Nephron (organoid): Measurements from ENCODE around the gene CCDC157.

ENCODE experiments used
- H3K27ac Mint-ChIP-seq, 3 experiments: 2 replicates each; pipeline ENCODE4 v1.8.0; 2020; ENCODE audit warnings: mixed read lengths in 3 of 3, mild to moderate bottlenecking in 2 of 3, moderate library complexity in 1 of 3
- H3K27me3 Mint-ChIP-seq: 2 replicates; pipeline ENCODE4 v1.8.0; 2021; ENCODE audit warnings: low read depth, mild to moderate bottlenecking, moderate library complexity, mixed read lengths
- H3K36me3 Mint-ChIP-seq: 2 replicates; pipeline ENCODE4 v1.8.0; 2020; ENCODE audit warnings: low read depth, mixed read lengths
- H3K4me1 Mint-ChIP-seq: 2 replicates; pipeline ENCODE4 v1.8.0; 2020; ENCODE audit warnings: mixed read lengths
- H3K4me3 Mint-ChIP-seq, 3 experiments: 2 replicates each; pipeline ENCODE4 v1.8.0; 2020; ENCODE audit warnings: mild to moderate bottlenecking in 3 of 3, mixed read lengths in 3 of 3, moderate library complexity in 2 of 3
- H3K9me3 Mint-ChIP-seq: 2 replicates; pipeline ENCODE4 v1.8.0; 2020; ENCODE audit warnings: mixed read lengths
- TF ChIP-seq, protein P1 (sequence below), 3 experiments: fragments of 200-600 bp; sonication (generic); IDR thresholded peaks; one replicate each; pipeline ENCODE4 v1.5.0; 2021; ENCODE audit warnings: antibody characterized with exemption in 3 of 3; ENCODE audit not compliant: unreplicated experiment in 3 of 3

Gene CCDC157

DNA sequence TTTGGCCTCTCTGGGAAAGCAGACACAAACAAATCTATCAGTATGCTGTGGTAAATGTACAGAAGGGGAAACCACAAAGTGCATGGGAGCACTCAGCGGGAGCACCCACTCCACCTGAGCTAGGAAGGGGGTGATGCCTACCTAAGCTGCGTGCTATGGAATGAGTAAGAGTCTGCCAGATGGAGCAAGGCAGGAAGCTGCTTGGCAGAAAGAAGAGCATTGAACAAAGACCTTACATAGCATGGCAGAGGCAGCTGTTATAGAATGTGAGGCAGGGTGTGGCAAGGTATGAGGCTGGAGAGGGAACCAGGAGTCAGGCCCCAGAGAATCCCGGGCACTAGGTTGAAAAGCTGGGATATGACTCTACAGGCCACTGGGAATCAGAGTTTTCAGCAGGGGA lies 55.0 kb downstream of the CCDC157 start:
- H3K27ac Mint-ChIP-seq = no peak overlapping the region
- no peaks in the 10 kb centered on the region for H3K27me3 Mint-ChIP-seq
- H3K4me1 Mint-ChIP-seq = no peaks in the 10 kb centered on the region
- TF ChIP-seq, protein P1, sequence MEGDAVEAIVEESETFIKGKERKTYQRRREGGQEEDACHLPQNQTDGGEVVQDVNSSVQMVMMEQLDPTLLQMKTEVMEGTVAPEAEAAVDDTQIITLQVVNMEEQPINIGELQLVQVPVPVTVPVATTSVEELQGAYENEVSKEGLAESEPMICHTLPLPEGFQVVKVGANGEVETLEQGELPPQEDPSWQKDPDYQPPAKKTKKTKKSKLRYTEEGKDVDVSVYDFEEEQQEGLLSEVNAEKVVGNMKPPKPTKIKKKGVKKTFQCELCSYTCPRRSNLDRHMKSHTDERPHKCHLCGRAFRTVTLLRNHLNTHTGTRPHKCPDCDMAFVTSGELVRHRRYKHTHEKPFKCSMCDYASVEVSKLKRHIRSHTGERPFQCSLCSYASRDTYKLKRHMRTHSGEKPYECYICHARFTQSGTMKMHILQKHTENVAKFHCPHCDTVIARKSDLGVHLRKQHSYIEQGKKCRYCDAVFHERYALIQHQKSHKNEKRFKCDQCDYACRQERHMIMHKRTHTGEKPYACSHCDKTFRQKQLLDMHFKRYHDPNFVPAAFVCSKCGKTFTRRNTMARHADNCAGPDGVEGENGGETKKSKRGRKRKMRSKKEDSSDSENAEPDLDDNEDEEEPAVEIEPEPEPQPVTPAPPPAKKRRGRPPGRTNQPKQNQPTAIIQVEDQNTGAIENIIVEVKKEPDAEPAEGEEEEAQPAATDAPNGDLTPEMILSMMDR (IDR thresholded peaks at IDR 0.05; ENCODE audit: unreplicated experiment in 3 of 3) = no peak
- no peaks in the 10 kb centered on the region for H3K9me3 Mint-ChIP-seq
- no peak overlapping the region for H3K4me3 Mint-ChIP-seq
- H3K36me3 Mint-ChIP-seq = peaks cover 25% of the 10 kb centered on the region

GRCh38 chr22:30413001-30413400 lies 56.2 kb downstream of the CCDC157 start:
- no peaks in the 10 kb centered on the region for H3K4me1 Mint-ChIP-seq
- H3K4me3 Mint-ChIP-seq = no peak overlapping the region
- H3K36me3 Mint-ChIP-seq = peaks cover 31% of the 10 kb centered on the region
- H3K27me3 Mint-ChIP-seq = no peaks in the 10 kb centered on the region
- TF ChIP-seq, protein P1 (IDR thresholded peaks at IDR 0.05; ENCODE audit: unreplicated experiment in 3 of 3) = no peak
- H3K27ac Mint-ChIP-seq = peak overlapping the region in 2 of 3 experiments; percentile 9
- H3K9me3 Mint-ChIP-seq = no peaks in the 10 kb centered on the region

GRCh38 chr22:30413745-30414524 lies 57.1 kb downstream of the CCDC157 start:
- H3K27ac Mint-ChIP-seq = no peak overlapping the region
- no peaks in the 10 kb centered on the region for H3K4me1 Mint-ChIP-seq
- H3K27me3 Mint-ChIP-seq = no peaks in the 10 kb centered on the region
- H3K4me3 Mint-ChIP-seq = no peak overlapping the region
- TF ChIP-seq, protein P1 (IDR thresholded peaks at IDR 0.05; ENCODE audit: unreplicated experiment in 3 of 3) = no peak
- no peaks in the 10 kb centered on the region for H3K9me3 Mint-ChIP-seq
- H3K36me3 Mint-ChIP-seq = peaks cover 31% of the 10 kb centered on the region

- Mint-ChIP-seq H3K27ac (no peak overlapping the region), H3K27me3 (no peaks in the 10 kb centered on the region), H3K4me3 (no peak overlapping the region), H3K36me3 (peaks cover 31% of the 10 kb centered on the region), H3K4me1 (no peaks in the 10 kb centered on the region), H3K9me3 (no peaks in the 10 kb centered on the region)
- TF ChIP-seq, protein P1 (IDR thresholded peaks at IDR 0.05; ENCODE audit: unreplicated experiment in 3 of 3) = no peak
Observed at GRCh38 chr22:30414525-30415047, 57.8 kb downstream of the CCDC157 start.

DNA sequence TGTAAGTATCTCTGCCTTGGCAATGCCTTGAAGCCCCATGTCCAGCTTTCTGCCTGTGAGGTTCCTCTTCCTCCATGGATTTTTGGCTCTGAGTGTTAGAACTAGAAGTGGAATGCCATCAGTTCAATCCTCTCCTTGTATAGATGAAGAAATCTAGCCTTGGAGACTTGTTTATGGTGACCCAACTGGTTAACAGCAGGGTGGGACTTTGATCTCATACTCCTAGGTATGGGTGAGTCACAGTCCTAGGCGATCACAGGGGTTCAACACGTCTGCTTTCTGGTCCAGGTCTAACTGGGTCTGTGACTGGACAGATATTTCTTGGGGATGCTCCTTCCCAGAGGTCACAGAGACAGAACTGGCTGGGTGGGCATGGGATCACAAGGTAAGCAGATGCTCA lies 59.6 kb downstream of the CCDC157 start:
- TF ChIP-seq, protein P1 (IDR thresholded peaks at IDR 0.05; ENCODE audit: unreplicated experiment in 3 of 3) = no peak
- H3K36me3 Mint-ChIP-seq = peaks cover 35% of the 10 kb centered on the region
- H3K27ac Mint-ChIP-seq = no peak overlapping the region
- H3K27me3 Mint-ChIP-seq = no peaks in the 10 kb centered on the region
- H3K9me3 Mint-ChIP-seq = no peaks in the 10 kb centered on the region
- H3K4me1 Mint-ChIP-seq = peaks cover 10% of the 10 kb centered on the region
- H3K4me3 Mint-ChIP-seq = no peak overlapping the region

DNA sequence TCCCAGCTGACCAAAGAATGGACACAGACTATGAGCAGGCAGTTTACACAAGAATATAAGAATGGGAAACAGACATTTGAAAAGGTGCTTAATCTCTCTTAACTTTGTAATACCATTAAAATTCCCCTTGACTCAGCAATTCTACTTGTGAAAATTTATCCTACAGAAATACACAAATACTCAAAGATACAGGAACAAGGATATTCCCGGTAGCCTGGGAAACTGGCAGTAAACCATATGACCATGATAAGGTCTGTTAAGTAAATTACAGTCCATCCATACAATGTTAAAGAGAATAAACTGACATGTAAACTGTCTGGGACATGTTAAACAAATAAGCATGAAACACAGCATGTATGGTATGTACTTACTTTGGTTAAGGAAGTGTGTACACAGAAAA lies 60.0 kb downstream of the CCDC157 start:
- peaks cover 15% of the 10 kb centered on the region for H3K4me1 Mint-ChIP-seq
- TF ChIP-seq, protein P1 (IDR thresholded peaks at IDR 0.05; ENCODE audit: unreplicated experiment in 3 of 3) = no peak
- H3K27me3 Mint-ChIP-seq = no peaks in the 10 kb centered on the region
- H3K27ac Mint-ChIP-seq = no peak overlapping the region
- no peak overlapping the region for H3K4me3 Mint-ChIP-seq
- H3K9me3 Mint-ChIP-seq = no peaks in the 10 kb centered on the region
- H3K36me3 Mint-ChIP-seq = peaks cover 32% of the 10 kb centered on the region
